OCI-M2 (cell line): ENCODE measurements around the gene TRAF3.
"Not testable (repeated sequence)": the region's sequence is repeated elsewhere in the genome, so short reads cannot be mapped to it uniquely, and the experiment has no call there.

Source experiments
- DNase-seq: peaks from one replicate; lab custom pipeline; 2025; ENCODE audit not compliant: unreplicated experiment; lab: John Stamatoyannopoulos, UW

The TRAF3 gene

DNA sequence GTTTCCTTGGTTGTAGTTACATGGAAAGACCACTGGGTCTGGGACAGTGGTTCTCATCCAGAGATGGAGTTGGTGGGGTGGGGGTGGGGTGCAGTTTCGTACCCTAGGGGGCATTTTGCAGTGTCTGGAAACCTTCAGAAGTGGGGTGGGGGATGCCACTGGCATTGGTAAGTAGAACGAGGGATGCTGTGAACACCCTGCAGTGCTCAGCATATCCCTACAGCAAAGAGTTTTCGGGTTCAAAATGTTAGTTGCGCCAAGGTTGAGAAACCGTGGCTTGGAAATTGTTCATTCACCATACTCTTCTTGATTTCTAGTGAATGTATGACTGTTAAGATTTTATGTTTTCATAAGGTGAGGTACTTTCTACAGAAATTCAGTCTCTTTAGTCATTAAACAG lies 28.7 kb downstream of the TRAF3 start:
- DNase-seq: no peak

GRCh38 chr14:102806447-102806846 lies 29.2 kb downstream of the TRAF3 start:
- no peak for DNase-seq

DNA sequence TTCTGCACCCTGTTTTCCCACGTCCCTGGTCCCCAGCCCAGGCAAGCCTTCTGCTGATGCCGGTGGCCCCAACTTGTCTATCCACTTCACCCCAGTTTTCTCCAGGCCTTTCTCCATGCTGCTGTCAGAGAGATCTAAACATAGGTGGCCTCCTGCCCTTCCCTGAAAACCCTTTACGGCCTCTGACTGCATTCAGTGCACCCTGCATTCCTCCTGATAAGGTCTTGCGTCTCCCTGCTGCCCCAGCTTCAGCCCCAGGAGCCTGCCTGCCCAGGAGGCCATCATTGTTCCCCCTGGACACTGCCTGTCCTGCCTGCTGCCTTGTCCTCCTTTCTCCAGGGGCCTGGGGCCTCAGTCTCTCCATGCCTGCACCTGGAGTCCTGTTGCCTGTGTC lies 29.8 kb downstream of the TRAF3 start:
- no peak for DNase-seq

DNA sequence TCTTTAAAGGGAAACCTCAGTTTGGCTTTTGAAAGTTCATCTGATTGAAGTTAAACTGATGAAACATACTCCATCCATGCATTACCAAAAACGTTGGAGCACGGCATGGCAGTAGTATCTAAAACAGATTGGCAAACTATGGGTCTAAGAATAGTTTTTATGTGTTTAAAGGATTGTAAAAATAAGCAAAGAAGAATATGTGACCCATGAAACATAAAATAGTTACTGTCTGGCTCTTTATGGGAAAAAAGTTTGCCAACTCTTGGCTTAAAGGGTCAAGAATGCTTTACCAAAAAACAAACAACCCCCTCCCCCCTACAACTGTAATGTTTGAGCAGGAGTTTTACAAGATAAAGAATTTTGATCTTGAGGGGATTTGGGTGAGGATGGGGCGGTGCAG lies 32.6 kb downstream of the TRAF3 start:
- DNase-seq: no peak

DNA sequence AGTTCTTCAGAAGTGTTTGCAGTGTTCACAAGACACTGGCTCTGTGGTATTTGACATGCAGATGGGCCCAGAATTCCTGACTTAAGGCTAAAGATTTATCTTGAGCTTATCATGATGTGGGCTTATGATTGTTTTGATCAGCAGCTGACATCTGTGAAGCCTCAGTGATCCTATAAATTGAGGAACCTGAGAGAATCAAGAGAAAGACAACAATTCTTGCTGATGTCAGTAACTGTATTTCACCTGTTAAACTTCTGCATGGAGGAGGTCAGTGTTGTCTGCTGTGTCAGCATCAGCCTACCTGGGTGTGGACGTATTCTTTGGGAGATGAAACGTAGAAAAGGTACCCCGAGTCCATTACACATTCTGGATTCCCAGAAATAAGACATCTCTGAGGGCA lies 33.3 kb downstream of the TRAF3 start:
- no peak for DNase-seq

GRCh38 chr14:102811254-102811963 lies 34.2 kb downstream of the TRAF3 start:
- no peak for DNase-seq

DNA sequence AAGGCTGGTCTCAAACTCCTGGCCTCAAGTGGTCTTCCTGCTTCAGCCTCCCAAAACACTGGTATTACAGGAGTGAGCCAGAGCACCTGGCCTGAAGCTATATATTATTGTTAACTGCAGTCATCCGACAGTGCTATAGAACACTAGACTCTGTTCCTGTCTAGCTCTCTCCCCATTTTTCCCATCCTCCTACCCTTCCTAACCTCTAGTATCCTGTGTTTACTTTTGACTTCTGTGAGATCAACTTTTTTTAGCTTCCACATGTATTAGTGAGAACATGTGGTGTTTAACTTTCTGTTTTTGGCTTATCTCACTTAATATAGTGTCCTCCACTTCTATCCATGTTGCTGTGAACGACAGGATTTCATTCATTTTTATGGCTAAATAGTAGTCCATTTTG lies 34.7 kb downstream of the TRAF3 start:
- DNase-seq: no peak

GRCh38 chr14:102813691-102814090 lies 36.4 kb downstream of the TRAF3 start:
- DNase-seq: no peak

DNA sequence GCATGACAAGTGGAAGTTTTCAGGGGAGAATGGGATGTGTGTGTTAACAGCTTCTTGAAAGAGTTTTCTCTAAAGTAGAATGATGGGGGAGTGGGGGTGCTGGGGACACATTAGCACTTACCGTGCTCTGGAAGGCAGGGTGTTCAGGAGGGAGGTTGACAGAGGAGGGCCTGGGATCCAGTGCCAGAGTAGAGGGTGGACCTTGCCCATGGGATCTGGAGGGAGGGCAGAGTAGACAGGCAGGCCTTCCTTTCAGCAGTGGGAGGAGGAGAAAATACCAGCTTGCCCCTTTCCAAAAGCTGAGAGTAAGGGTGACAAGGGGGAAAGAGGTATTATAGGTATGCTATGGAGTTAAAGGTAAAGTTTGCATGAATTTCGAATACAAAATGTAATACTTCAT lies 40.1 kb downstream of the TRAF3 start:
- DNase-seq: no peak

DNA sequence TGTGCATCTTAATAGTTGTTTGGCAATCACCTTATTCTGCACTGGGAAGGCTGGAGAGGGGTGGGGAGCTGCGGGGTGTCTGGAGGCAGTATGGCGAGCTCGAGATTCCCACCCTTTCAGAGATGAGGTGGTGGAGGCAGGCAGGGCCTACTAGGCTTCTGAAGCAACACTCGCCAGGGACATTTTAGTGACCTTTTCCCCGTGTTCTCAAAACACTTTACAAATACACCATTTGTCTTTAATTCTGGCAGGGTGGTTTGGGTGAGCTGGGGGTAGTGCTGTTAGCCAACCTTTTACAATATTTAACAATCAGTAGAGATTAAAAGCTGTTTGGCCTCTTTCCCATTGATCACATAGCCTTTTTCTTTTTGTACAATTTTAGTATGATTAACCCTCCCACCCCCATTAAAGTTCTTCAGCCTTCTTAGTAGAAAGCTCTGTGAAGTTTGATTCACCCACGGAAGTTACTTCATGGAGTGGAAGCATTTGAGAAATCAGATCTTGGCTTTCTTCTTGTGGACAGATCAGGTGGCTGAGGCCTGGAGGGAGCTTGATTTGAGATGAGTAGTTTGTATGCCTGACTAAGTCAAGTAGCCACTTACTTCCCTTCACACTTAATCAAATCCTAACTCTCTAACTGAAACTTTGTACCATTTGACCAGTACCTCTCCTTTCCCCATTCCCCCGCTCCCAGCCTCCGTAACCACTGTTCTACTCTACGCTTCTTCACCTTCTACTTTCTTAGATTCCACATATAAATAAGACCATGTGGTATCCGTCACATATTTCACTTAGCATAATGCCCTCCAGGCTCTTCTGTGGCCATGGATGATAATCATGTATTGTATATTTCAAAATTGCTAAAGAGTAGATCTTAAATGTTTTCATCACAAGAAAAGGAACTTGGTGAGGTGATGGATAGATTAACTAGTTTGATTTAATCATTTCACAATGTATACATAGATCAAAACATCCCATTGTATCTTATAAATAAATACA lies 41.0 kb downstream of the TRAF3 start:
- no peak for DNase-seq

- DNase-seq: no peak
These were observed 42.0 kb downstream of the TRAF3 start for GRCh38 chr14:102819176-102819628.

DNA sequence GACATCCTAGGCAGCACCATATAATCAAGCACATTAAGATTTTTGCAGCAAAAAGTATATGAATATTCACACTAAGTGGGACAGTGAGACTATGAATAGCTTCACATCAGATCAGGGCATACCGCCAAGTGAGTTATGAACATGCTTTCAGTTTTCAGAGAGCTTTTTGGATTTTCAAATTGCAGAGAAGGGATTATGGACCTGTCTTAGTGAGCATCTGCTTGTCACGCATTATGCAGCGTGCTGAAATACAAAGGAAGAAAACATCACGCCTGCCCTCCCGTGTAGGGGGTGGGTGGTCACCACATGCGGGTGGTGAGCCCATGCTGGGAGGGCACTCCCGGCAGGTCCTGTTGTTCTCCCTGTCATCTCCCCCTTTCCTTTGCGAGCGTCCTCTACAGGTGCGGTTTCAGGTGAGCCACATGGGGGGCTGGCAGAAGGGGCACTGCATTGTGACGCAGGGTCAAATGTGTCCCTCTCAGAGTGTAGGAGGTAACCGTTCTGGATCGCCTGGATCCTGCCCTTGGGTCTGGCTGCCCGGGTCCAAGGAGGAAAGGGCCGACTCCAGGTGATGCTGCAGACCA lies 42.6 kb downstream of the TRAF3 start:
- DNase-seq: no peak

DNA sequence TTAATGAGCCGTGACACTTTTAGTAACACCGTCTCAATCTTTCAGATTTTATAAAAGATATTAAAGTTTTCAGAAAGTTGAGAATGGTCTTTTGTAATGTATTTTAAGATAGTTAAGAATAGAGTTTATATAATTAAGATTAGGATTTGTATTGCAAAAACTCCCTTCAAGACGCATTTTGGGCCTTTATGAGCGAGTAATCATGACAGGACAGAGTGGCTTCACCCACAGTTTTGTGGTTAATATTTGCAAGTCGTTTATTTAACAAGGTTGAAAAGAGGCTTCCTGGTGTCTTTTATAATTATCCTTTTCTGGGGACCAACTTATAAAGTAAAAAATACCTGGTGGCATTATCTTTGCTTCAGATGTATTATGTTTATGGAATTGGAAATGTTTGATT lies 44.0 kb downstream of the TRAF3 start:
- no peak for DNase-seq

DNA sequence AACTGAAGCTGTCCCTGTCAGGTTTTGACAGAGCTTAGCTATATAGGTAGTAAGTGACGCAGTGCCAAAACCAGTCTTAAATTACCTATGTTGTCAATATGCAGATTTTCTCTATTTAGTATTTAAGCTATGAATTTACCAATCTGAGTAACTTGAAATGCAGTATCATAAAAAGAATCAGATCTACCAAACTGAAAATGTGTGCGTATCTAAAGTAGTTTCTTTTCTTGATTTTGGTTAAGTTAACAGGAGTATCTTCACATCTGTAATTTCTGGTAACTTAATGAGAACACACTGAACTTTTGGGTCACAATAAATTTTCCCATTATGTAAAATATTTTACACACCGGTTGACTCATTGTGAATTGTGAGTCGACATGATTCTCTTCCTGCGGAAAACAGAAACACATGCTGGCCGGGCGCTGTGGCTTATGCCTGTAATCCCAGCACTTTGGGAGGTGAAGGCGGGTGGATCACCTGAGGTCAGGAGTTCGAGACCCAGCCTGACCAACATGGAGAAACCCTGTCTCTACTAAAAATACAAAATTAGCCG lies 45.1 kb downstream of the TRAF3 start:
- no peak for DNase-seq

DNA sequence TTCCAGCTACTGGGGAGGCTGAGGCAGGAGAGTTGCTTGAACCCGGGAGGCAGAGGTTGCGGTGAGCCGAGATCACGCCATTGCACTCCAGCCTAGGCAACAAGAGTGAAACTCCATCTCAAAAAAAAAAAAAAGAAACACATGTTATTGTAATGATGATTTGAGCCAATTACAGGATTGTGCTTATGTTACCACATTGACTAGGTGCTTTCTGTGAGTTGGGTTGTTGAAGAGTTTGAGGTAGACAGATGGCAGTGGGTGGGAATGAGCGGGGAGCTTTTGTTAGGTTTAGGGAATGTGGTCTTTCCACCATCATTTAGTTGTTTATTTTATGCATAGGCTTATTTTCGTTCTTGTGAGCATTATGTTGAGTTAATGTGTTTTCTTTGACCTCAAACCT lies 45.6 kb downstream of the TRAF3 start:
- DNase-seq: not testable (repeated sequence)

- no peak for DNase-seq
These were observed 46.3 kb downstream of the TRAF3 start for GRCh38 chr14:102823546-102823945.

- no peak for DNase-seq
These were observed 47.6 kb downstream of the TRAF3 start for GRCh38 chr14:102824832-102825231.

GRCh38 chr14:102825307-102826095 lies 48.3 kb downstream of the TRAF3 start:
- no peak for DNase-seq

DNA sequence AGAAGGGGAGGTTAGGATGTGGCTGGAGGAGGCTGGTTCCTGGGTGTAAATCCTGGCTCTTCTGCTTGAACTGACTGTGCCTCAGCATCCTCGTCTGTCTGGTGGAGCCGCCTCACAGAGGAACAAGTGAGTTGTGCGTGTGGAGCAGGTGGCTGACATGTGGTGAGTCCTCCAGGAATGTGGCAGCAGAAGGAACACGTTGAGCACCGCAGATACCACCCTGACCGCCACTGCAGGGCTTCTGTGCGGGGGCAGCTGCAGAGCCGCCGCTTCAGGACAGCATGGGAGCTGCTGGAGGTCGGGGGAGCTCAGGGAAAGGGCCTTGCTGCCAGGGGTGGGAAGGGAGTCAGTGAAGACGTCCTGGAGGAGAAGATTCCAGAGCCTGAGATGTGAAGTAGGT lies 48.9 kb downstream of the TRAF3 start:
- no peak for DNase-seq

DNA sequence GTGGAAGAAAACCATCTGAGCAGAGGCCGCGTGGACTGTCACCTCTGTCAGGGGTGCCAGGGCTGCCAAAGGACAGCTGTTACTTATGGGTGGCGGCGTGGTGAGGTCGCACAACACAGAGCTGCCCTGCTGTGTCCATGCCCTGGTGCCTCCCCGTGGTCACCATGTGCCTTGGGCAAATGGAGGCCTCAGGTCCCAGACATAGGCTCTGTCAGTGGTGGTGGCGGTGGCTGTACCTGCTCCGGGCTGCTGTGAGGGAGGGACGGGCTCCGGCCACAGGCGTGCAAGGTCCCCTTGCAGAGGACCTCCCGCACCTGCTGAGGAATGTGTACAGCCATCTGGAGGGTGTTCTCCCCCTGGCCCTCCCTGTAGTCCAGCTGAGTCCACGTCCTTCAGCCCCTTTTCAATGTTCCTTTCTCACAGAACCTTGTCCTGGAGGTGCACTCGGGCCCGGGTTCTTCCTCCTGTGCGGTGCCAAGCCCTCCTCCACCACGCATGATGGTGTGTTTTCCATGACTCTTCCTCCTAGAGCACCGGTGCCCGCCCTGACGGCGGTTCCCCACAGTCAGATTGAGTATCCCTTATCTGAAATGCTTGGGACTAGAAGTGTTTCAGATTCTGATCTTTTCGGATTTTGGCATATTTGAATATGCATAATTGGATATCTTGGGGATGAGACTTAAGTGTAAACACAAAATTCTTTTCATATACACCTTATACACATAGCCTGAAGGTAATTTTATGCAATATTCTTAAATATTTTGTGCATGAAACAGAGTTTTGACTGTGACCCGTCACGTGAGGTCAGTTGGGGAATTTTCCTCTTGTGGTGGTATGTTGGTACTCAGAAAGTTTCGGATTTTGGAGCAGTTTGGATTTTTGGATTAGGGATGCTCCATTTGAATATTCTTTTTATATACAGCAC lies 49.8 kb downstream of the TRAF3 start:
- DNase-seq: no peak
